Measurements from ENCODE around the gene MAP3K19.
A peak's percentile ranks its signal among the peaks of the same experiment; 100 is the strongest.

MAP3K19 gene

DNA sequence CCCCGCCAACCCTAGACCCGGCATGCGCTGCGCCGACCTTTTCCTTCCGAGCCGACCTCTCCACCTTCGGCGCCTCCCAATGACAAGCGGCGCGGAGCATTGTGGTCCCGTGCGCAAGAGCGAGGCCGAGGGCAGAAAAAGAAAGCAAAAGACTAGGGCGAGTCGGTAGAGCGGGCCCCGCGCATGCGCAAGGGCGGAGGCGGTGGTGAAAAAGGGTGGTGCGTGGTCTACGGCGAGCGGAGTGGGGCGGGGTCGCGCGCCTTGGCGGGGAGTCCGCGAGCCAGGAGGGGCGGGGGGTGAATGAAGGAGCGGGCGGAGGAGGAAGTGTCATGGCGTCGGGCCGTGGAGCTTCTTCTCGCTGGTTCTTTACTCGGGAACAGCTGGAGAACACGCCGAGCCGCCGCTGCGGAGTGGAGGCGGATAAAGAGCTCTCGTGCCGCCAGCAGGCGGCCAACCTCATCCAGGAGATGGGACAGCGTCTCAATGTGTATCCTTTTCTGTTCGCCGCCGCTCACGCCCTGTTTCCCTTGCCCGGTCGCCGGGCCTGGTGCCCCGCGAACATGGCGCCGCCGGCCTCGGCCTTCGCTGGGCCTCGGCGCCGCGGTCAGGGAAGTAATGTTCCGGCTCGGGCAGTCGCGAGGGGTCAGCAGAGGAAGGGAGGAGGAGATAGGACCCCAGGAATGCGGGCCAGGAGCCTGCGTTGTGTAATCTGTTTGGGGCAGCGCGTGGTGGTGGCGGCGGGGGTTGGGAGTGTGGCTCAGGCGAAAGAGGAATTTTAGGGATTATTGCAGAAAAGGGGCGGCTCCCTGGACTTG is 128.5 kb downstream of the MAP3K19 start, which contains the start of gene CCNT2:
CCNT2 (plus strand) TSS at position 297 of the 815 bp plus-strand sequence; CDS start at position 330, 33 bp downstream.
- no peaks in the 10 kb centered on the region for H3K4me1 ChIP-seq (ENCODE audit: control insufficient read depth, insufficient read depth, low read length)
- H3K27me3 ChIP-seq (ENCODE audit: control insufficient read depth, insufficient read depth, low read length) = no peaks in the 10 kb centered on the region
- H3K9ac ChIP-seq (ENCODE audit: low read depth, low read length) = peak within 1 kb of the TSS; percentile 99
- no peaks in the 10 kb centered on the region for H3K9me3 ChIP-seq (ENCODE audit: control insufficient read depth, insufficient read depth, low read length)
- no peaks in the 10 kb centered on the region for H3K36me3 ChIP-seq (ENCODE audit: control insufficient read depth, insufficient read depth, low read length)
- H3K4me3 ChIP-seq (ENCODE audit: low read depth, low read length) = peak within 1 kb of the TSS; percentile 96

DNA sequence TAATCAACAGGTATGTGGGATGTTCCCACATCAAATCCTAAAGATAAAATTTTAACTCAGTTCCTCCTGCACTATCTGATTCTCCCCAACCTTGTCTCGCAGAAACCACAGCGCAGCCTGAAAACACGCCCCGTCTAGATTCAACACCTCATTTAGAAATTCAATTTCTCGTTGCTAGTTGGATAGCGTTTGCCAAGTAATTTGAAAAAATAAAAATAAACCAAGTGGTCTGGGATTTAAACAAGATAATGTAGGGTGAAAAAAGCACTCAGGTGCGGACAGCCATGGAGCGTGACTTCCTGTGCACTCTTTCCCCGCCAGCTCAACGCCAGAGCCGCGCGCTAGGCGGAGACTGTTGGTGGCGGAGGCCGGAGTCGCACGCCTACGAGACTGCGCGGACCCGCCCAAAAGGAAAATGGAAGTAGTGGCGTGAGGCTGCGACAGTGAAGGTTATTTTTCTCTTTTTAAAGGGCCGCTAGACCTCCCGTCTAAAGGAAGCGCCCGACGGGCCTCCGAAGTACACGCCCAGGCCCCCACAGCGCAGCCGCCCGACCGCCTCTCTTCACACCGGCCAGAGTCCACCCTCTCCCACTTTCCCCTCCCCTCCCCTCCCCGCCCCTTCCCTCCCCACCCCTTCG is 129.2 kb downstream of the MAP3K19 start:
- Histone ChIP-seq H3K27me3 (ENCODE audit: control insufficient read depth, insufficient read depth, low read length) (no peaks in the 10 kb centered on the region), H3K9ac (ENCODE audit: low read depth, low read length) (peak overlapping the region; percentile 90), H3K36me3 (ENCODE audit: control insufficient read depth, insufficient read depth, low read length) (no peaks in the 10 kb centered on the region), H3K9me3 (ENCODE audit: control insufficient read depth, insufficient read depth, low read length) (no peaks in the 10 kb centered on the region), H3K4me3 (ENCODE audit: low read depth, low read length) (peak overlapping the region; percentile 69), H3K4me1 (ENCODE audit: control insufficient read depth, insufficient read depth, low read length) (no peaks in the 10 kb centered on the region)

DNA sequence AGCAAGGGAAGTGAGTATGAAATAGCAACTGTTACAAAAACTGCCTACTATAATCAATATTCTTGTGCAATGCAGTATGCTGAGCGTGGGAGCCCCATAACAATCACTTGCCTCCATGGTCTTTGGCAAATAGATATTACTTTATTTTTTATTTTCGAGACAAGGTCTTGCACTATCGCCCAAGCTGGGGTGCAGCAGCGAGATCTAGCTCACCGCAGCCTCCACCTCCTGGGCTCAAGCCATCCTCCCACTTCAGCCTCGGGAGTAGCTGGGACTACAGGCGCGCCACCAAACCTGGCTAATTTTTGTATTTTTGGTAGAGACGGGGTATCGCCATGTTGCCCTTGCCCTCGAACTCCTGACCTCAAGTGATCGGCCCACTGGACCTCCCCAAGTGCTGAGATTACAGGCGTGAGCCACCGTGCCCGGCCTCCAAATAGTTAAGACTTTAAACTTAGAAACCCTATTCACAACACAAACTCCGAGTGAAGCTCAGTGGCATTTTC is 129.8 kb downstream of the MAP3K19 start:
- Histone ChIP-seq H3K4me3 (ENCODE audit: low read depth, low read length) (peak overlapping the region; percentile 69), H3K9ac (ENCODE audit: low read depth, low read length) (peak overlapping the region; percentile 90), H3K4me1 (ENCODE audit: control insufficient read depth, insufficient read depth, low read length) (no peaks in the 10 kb centered on the region), H3K9me3 (ENCODE audit: control insufficient read depth, insufficient read depth, low read length) (no peaks in the 10 kb centered on the region), H3K27me3 (ENCODE audit: control insufficient read depth, insufficient read depth, low read length) (no peaks in the 10 kb centered on the region), H3K36me3 (ENCODE audit: control insufficient read depth, insufficient read depth, low read length) (no peaks in the 10 kb centered on the region)
